ENCODE results near the gene ADAMTSL2. TPM values are rescaled to one million over a fixed set of nuclear protein-coding genes. Genes with fewer than 3 reads are reported as not detected.

Gene ADAMTSL2
- polyA plus RNA-seq, 1 of the 3 experiments (the other 2 are of a cell fraction) = 0.21 TPM

GRCh38 chr9:133526721-133527321 is 7.7 kb upstream of the ADAMTSL2 start:
- no peak overlapping the region for H3K9ac ChIP-seq
- H3K36me3 ChIP-seq (replicated peaks in 1 of 2; ENCODE audit: control insufficient read depth in 1 of 2, insufficient read depth in 2 of 2, low read length in 1 of 2) = no peaks in the 10 kb centered on the region
- 76% methylated on average over 18 of the region's 21 CpGs for WGBS (ENCODE audit: low lambda C conversion rate)
- H3K9me3 ChIP-seq = no peaks in the 10 kb centered on the region
- no peak overlapping the region for H3K4me2 ChIP-seq
- ChIA-PET CTCF (interaction anchor here (1.4 to 1.7 kb wide), 2 partner anchors 40 to 189 kb away, joined by 5 read pairs; no protein-coding TSS in a partner anchor), POLR2A (interaction anchor here (0.8 to 10.7 kb wide), 5 partner anchors 12 to 138 kb away, joined by 3 to 150 read pairs (median 4); partner anchors contain the start of gene DBH)
- H3K27ac ChIP-seq (ENCODE audit: low read depth in 2 of 2, low read length in 1 of 2) = peak overlapping the region in 1 of 2 experiments; percentile 100; a peak in 2 of 4 replicates
- H3F3A ChIP-seq (replicated peaks; ENCODE audit: insufficient read depth) = no peaks in the 10 kb centered on the region
- H2AFZ ChIP-seq (ENCODE audit: low read depth) = no peak overlapping the region
- no peak overlapping the region for H3K4me3 ChIP-seq (ENCODE audit: low read depth in 2 of 2, low read length in 1 of 2)
- no peaks in the 10 kb centered on the region for H4K20me1 ChIP-seq (ENCODE audit: insufficient read depth)
- no peaks in the 10 kb centered on the region for H3K27me3 ChIP-seq (ENCODE audit: insufficient read depth)
- no peaks in the 10 kb centered on the region for H3K79me2 ChIP-seq (ENCODE audit: insufficient read depth)
- TF ChIP-seq IRF3 (IDR thresholded peaks at IDR 0.05; ENCODE audit: low read depth, low read length) (no peak), YY1 (IDR thresholded peaks at IDR 0.05; ENCODE audit: low read depth) (no peak), TEAD4 (IDR thresholded peaks at IDR 0.05; ENCODE audit: borderline replicate concordance, insufficient read depth) (no peak), ZBTB33 (IDR thresholded peaks at IDR 0.05; ENCODE audit: borderline replicate concordance, low read depth) (no peak), USF2 (IDR thresholded peaks at IDR 0.05; ENCODE audit: borderline replicate concordance, low read depth, low read length) (no peak), NRF1 (IDR thresholded peaks at IDR 0.05; ENCODE audit: low read depth, low read length) (no peak), CTCF (IDR thresholded peaks at IDR 0.05) (no peak), RFX5 (IDR thresholded peaks at IDR 0.05; ENCODE audit: low read length) (no peak), FOSL2 (IDR thresholded peaks at IDR 0.05; ENCODE audit: borderline replicate concordance, low read depth) (no peak), RXRA (IDR thresholded peaks at IDR 0.05; ENCODE audit: borderline replicate concordance, low read depth) (no peak), POLR2AphosphoS5 (IDR thresholded peaks at IDR 0.05; ENCODE audit: low read depth, low read length) (no peak), RCOR1 (IDR thresholded peaks at IDR 0.05; ENCODE audit: low read length) (no peak), USF1 (IDR thresholded peaks at IDR 0.05; ENCODE audit: borderline replicate concordance, low read depth) (no peak), SIN3A (IDR thresholded peaks at IDR 0.05; ENCODE audit: borderline replicate concordance, low read depth, low read length) (no peak)
- H3K9me2 ChIP-seq = no peaks in the 10 kb centered on the region
- no peak for DNase-seq
- H3K4me1 ChIP-seq (ENCODE audit: control insufficient read depth in 1 of 2, insufficient read depth in 2 of 2, low read depth in 1 of 2, low read length in 1 of 2) = peaks cover 9 to 81% of the 10 kb centered on the region in 2 experiments; a peak in 3 of 4 replicates

All from SK-N-SH (cell line).